Measurements from ENCODE around the gene PDHX.

- TF ChIP-seq BHLHE40 (IDR thresholded peaks at IDR 0.05; ENCODE audit: low read depth, low read length) = no peak
- TF ChIP-seq POLR2A (IDR thresholded peaks at IDR 0.05; ENCODE audit: low read depth, low read length) = no peak
- TF ChIP-seq CEBPB (IDR thresholded peaks at IDR 0.05; ENCODE audit: low read depth, low read length) = no peak
- TF ChIP-seq, protein P1, sequence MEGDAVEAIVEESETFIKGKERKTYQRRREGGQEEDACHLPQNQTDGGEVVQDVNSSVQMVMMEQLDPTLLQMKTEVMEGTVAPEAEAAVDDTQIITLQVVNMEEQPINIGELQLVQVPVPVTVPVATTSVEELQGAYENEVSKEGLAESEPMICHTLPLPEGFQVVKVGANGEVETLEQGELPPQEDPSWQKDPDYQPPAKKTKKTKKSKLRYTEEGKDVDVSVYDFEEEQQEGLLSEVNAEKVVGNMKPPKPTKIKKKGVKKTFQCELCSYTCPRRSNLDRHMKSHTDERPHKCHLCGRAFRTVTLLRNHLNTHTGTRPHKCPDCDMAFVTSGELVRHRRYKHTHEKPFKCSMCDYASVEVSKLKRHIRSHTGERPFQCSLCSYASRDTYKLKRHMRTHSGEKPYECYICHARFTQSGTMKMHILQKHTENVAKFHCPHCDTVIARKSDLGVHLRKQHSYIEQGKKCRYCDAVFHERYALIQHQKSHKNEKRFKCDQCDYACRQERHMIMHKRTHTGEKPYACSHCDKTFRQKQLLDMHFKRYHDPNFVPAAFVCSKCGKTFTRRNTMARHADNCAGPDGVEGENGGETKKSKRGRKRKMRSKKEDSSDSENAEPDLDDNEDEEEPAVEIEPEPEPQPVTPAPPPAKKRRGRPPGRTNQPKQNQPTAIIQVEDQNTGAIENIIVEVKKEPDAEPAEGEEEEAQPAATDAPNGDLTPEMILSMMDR (conservative IDR thresholded peaks at IDR 0.05; ENCODE audit: low read depth, low read length) = no peak
- no peak for TF ChIP-seq RFX5 (IDR thresholded peaks at IDR 0.05; ENCODE audit: low read depth, low read length)
These were observed 55.9 kb downstream of the PDHX start for GRCh38 chr11:34972366-34972765.
